HepG2 (cell line): ENCODE measurements around the gene NRL. TPM values are rescaled to one million over a fixed set of nuclear protein-coding genes. Genes with fewer than 3 reads are reported as not detected.

ENCODE experiments used
- ATM ChIP-seq: fragments of 450-650 bp; IDR thresholded peaks from 2 replicates; pipeline ENCODE4 v1.7.1; 2017; ENCODE audit warnings: mild to moderate bottlenecking, borderline replicate concordance
- DMAP1 ChIP-seq: IDR thresholded peaks from 2 replicates; pipeline ENCODE4 v1.6.1; 2016
- EED ChIP-seq: sonication (generic); formaldehyde crosslinking; IDR thresholded peaks from 2 replicates; pipeline ENCODE4 v1.5.0; 2020; ENCODE audit warnings: mild to moderate bottlenecking, missing genetic modification reagents
- MTA1 ChIP-seq: sonication (generic); formaldehyde crosslinking; IDR thresholded peaks from 2 replicates; pipeline ENCODE4 v1.4.0; 2020; ENCODE audit warnings: missing genetic modification reagents, mild to moderate bottlenecking, borderline replicate concordance
- ZBTB40 ChIP-seq, 2 experiments: fragments of 450-650 bp in 1 of 2; sonication (generic) in 1 of 2; formaldehyde crosslinking in 1 of 2; IDR thresholded peaks; 2 replicates each; pipeline versions ENCODE4 v1.6.1 to v1.8.0; 2016 to 2022; ENCODE audit warnings: antibody characterized with exemption in 1 of 2, mild to moderate bottlenecking in 1 of 2, missing genetic modification reagents in 1 of 2
- ZNF232 ChIP-seq: sonication (generic); formaldehyde crosslinking; IDR thresholded peaks from 2 replicates; pipeline ENCODE4 v1.4.0; 2020; ENCODE audit warnings: missing genetic modification reagents, borderline replicate concordance
- ZNF329 ChIP-seq: sonication (generic); formaldehyde crosslinking; IDR thresholded peaks from 2 replicates; pipeline ENCODE4 v1.9.0; 2021; ENCODE audit warnings: low read depth, mild to moderate bottlenecking, missing genetic modification reagents
- ZNF501 ChIP-seq: sonication (generic); formaldehyde crosslinking; IDR thresholded peaks from 2 replicates; pipeline ENCODE4 v1.5.1; 2020; ENCODE audit warnings: mild to moderate bottlenecking, moderate library complexity, missing genetic modification reagents
- ZNF614 ChIP-seq: IDR thresholded peaks from 2 replicates; pipeline ENCODE4 v1.6.1; 2018; ENCODE audit warnings: missing biosample characterization, missing genetic modification reagents, inconsistent platforms, borderline replicate concordance
- ZNF841 ChIP-seq: sonication (generic); formaldehyde crosslinking; IDR thresholded peaks from 2 replicates; pipeline ENCODE4 v1.8.1; 2023; ENCODE audit warnings: missing genetic modification reagents, borderline replicate concordance
- polyA plus RNA-seq, 8 experiments: library from polyadenylated mRNA; depleted of rRNA in 3 of 8; stranded (reverse) in 7 of 8; unstranded in 1 of 8; fragments of >200 nt; fragmentation: Illumina TruSeq in 4 of 8; extraction: Trizol in 4 of 8; gene quantifications; 2 replicates each; pipeline versions ENCODE4 v1.2.1 to v1.2.3, GENCODE V29; 2011 to 2016; ENCODE audit warnings: low read depth in 4 of 8, missing spikeins in 1 of 8, mixed read lengths in 1 of 8; ENCODE audit not compliant: insufficient read depth in 1 of 8
- total RNA-seq, 5 experiments: library from RNA; depleted of rRNA; stranded (reverse); fragments of >200 nt; fragmentation: Illumina TruSeq; extraction: Trizol; gene quantifications; 2 replicates each; pipeline ENCODE4 v1.2.3, GENCODE V29; 2016; ENCODE audit warnings: low read depth in 1 of 5
- TF ChIP-seq, protein P1 (sequence below): sonication (generic); formaldehyde crosslinking; IDR thresholded peaks from 2 replicates; pipeline ENCODE4 v1.5.0; 2020; ENCODE audit warnings: mild to moderate bottlenecking, missing genetic modification reagents, borderline replicate concordance

NRL gene
- total and polyA plus RNA-seq, 2 of the 13 experiments (the other 11 are each of a cell fraction or from before 2014, with no cell fraction given): 2.5 to 4.7 TPM

DNA sequence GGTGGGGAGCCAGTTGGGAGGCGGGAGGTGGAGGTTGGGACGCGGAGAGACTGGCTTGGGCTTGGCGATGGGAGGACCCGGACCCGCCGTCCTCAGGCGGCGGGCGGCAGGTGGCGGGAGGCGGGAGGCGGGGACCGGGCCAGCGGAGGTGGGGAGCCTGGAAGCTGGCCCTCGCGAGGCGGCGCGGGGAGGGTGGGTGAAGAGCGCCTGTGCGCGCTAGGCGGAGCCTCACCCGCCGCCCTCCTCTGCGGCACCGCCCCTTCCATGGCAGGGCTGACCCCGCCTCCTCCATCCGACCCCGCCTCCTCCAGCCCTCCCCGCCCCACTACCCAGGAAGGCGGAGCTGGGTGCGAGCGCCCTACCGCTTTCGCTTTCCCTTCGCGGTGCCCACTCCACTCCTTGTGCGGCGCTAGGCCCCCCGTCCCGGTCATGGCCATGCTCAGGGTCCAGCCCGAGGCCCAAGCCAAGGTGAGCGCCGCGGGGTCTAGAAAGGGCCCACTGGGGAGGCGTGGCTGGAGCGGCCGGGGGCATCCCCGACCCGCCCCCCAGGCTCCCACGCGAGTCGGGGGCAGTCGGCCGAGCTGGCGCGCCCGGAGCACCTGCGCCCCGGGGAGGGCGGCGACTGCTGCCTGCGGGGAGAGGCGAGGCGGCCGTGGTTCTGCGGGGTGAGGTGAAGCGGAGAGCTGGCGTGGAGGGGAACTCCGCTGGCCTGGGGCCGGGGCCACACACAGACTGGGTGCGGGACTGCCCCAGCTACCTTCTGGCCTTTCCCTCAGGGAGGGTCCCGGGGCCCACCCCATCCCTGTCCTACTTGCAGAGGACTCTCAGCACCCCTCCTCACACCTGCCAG, 21.3 kb upstream of the NRL start, which contains the start of gene PSME1 (continued):
- TF ChIP-seq ZBTB40 (IDR thresholded peaks at IDR 0.05): no peak
- no peak for TF ChIP-seq ZBTB40 (CRISPR knock-in tag; IDR thresholded peaks at IDR 0.05)
- TF ChIP-seq, protein P1, sequence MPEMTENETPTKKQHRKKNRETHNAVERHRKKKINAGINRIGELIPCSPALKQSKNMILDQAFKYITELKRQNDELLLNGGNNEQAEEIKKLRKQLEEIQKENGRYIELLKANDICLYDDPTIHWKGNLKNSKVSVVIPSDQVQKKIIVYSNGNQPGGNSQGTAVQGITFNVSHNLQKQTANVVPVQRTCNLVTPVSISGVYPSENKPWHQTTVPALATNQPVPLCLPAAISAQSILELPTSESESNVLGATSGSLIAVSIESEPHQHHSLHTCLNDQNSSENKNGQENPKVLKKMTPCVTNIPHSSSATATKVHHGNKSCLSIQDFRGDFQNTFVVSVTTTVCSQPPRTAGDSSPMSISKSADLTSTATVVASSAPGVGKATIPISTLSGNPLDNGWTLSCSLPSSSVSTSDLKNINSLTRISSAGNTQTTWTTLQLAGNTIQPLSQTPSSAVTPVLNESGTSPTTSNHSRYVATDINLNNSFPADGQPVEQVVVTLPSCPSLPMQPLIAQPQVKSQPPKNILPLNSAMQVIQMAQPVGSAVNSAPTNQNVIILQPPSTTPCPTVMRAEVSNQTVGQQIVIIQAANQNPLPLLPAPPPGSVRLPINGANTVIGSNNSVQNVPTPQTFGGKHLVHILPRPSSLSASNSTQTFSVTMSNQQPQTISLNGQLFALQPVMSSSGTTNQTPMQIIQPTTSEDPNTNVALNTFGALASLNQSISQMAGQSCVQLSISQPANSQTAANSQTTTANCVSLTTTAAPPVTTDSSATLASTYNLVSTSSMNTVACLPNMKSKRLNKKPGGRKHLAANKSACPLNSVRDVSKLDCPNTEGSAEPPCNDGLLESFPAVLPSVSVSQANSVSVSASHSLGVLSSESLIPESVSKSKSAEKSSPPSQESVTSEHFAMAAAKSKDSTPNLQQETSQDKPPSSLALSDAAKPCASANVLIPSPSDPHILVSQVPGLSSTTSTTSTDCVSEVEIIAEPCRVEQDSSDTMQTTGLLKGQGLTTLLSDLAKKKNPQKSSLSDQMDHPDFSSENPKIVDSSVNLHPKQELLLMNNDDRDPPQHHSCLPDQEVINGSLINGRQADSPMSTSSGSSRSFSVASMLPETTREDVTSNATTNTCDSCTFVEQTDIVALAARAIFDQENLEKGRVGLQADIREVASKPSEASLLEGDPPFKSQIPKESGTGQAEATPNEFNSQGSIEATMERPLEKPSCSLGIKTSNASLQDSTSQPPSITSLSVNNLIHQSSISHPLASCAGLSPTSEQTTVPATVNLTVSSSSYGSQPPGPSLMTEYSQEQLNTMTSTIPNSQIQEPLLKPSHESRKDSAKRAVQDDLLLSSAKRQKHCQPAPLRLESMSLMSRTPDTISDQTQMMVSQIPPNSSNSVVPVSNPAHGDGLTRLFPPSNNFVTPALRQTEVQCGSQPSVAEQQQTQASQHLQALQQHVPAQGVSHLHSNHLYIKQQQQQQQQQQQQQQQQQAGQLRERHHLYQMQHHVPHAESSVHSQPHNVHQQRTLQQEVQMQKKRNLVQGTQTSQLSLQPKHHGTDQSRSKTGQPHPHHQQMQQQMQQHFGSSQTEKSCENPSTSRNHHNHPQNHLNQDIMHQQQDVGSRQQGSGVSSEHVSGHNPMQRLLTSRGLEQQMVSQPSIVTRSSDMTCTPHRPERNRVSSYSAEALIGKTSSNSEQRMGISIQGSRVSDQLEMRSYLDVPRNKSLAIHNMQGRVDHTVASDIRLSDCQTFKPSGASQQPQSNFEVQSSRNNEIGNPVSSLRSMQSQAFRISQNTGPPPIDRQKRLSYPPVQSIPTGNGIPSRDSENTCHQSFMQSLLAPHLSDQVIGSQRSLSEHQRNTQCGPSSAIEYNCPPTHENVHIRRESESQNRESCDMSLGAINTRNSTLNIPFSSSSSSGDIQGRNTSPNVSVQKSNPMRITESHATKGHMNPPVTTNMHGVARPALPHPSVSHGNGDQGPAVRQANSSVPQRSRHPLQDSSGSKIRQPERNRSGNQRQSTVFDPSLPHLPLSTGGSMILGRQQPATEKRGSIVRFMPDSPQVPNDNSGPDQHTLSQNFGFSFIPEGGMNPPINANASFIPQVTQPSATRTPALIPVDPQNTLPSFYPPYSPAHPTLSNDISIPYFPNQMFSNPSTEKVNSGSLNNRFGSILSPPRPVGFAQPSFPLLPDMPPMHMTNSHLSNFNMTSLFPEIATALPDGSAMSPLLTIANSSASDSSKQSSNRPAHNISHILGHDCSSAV (CRISPR knock-in tag): peak; percentile 19; the same call in 1 of the 2 replicates
- TF ChIP-seq ZNF614 (CRISPR knock-in tag): peak; percentile 85; the same call in 1 of the 2 replicates
- peak; percentile 94 for TF ChIP-seq ZNF232 (CRISPR knock-in tag)
- peak; percentile 94 for TF ChIP-seq EED (CRISPR knock-in tag)
- TF ChIP-seq ZNF329 (CRISPR knock-in tag): no peak
- TF ChIP-seq ZNF501: no peak
- TF ChIP-seq MTA1 (CRISPR knock-in tag): peak; percentile 22; the same call in 1 of the 2 replicates
- peak; percentile 76; the same call in 1 of the 2 replicates for TF ChIP-seq DMAP1 (CRISPR knock-in tag)
- no peak for TF ChIP-seq ZNF841 (CRISPR knock-in tag)
- no peak for TF ChIP-seq ATM
